ACHN (cell line): ENCODE data around the gene SEPTIN5.

Source experiments
- DNase-seq: peaks from one replicate; pipeline ENCODE4 v3.0.0-alpha.2; 2015
- in situ Hi-C: cut with HindIII; loops from 2 replicates; pipeline ENCODE4 v1.10.0; 2017; ENCODE audit warnings: low sequenced_read_pairs, low pct_ligation_motif_present, low pct_unique_long_range_greater_than_20kb

Gene SEPTIN5

GRCh38 chr22:19700790-19701419, 13.4 kb upstream of the SEPTIN5 start:
- in situ Hi-C loops, result no loop called here
- DNase-seq, result no peak

- in situ Hi-C loops, result no loop called here
- DNase-seq, result no peak
Measured at GRCh38 chr22:19701420-19702145, 12.7 kb upstream of the SEPTIN5 start.

GRCh38 chr22:19703869-19704268, 10.4 kb upstream of the SEPTIN5 start:
- in situ Hi-C loops, result no loop called here
- no peak for DNase-seq

- in situ Hi-C loops, result no loop called here
Measured at GRCh38 chr22:19704355-19705015, 9.8 kb upstream of the SEPTIN5 start.

DNA sequence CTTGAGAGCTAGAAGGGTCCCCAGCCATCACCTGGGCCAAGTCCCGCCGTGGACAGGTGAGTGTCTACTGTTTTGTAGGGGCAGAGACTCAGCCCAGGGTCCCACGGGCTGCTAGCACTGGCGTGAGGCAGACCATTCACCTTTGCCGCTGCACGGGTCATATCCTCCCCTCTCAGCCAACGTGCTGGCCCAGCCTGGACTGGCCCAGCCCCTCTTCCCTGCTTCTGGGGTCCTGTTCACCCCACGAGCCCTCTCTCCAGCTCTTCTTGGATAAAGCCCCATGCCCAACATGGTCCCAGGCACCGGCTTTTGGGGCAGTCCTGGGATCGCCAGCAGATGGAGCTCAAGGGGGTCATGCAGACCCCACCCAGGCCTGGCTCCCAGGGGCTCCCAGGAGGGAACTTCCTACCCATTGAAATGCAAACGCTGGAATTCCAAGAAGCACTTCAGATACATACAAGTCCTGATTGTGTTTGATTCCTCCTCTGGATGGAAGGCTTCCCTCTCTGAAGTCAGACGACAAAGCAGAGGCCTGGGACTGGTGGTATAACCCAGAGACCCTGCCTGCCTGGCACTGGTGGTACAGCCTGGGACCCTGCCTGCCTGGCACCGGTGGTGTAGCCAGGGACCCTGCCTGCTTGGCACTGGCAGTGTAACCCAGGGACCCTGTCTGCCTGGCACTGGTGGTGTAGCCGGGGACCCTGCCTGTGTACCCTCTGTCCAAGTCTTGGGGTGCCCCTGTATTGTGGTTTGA, 8.9 kb upstream of the SEPTIN5 start:
- DNase-seq, result no peak
- in situ Hi-C loops, result no loop called here

More at GRCh38 chr22:19704355-19705015, 9.8 kb upstream of the SEPTIN5 start:
- no peak for DNase-seq

- in situ Hi-C loops, result no loop called here
- DNase-seq, result no peak
Measured at GRCh38 chr22:19706661-19707151, 7.6 kb upstream of the SEPTIN5 start.

DNA sequence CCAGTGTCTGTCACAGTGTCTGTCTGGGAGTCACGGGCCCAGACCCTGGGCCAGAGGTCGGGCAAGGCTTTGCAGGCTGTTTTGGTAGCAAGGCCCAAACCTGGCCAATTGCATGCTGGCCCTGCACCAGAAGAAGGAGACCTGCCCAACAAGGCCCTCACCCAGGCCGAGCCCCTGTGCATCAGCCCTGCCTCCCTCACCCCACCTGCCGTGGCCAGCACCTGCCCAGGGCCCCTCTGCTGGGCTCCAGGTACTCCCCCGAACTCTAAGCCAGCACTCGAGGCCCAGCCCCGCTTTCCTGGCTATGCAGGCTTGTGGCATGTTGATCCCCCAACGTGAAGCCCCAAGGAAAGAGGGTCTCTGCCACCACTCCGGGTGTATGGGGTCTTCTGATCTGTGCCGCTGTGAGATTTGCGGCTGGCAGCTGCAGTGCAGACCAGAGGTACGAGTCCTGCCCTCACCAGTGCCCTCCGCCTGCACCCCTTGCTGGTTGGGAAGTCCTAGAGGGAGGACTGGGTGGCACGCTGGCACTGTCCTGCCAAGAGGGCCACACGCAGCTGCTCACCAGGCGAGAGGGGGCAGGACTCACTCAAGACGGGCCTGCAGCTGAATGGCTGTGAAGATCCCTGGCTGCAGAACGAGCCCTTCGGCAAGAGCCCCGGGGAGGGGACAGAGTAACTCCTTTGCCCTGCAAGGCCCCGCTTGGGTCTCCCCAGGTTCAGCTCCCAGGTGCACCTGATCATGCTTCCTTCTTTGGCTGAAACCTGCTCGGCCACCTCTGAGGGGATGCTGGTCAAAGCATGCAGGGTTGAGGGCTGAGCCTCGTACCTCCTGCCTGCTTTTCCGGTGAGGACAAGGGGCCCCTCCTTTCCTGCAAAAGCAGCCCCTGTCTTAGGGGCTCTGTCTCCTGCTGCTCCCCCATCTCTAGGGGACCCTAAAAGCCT, 6.7 kb upstream of the SEPTIN5 start:
- no peak for DNase-seq
- in situ Hi-C loops, result no loop called here

GRCh38 chr22:19708321-19709011, 5.8 kb upstream of the SEPTIN5 start:
- in situ Hi-C loops, result no loop called here
- no peak for DNase-seq

- DNase-seq, result no peak
Measured at GRCh38 chr22:19709063-19709769, 5.1 kb upstream of the SEPTIN5 start.

DNA sequence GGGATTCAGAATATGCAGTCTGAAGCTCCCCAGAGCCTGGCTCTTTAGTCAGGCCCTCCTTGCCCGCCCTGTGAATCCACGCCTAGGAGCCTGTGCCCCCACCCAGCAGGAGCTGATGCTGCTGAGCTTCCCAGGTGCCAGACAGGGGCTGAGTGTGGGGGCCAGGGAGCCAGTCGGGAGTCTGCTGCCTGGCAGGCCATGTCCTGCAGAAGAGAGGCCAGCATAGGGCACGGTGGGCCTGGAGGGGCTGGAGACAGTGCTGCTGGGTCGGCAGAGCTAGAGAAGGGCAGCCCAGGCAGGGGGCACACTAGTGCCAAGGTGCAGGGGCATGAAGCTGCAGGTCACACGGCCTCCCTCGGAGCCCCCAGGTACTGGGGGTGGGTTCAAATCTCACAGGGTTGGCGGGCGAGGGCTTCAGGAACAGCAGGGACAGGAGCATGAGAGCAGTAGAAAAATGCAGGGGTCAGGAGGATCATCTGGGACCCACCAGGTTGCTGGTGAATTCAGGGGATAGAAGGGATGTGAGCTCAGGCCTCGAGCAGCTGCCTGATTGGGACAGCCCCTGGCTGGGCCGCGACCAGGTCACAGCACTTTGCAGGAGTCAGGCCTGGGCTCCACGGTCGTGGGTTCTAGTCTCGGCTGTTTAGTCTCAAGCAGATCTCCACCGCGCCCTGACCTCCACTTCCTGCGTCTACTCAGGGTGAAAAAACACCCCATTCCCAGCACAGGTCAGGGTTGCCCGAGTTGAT, 4.1 kb upstream of the SEPTIN5 start:
- in situ Hi-C loops, result no loop called here
- DNase-seq, result no peak

More at GRCh38 chr22:19709063-19709769, 5.1 kb upstream of the SEPTIN5 start:
- in situ Hi-C loops, result no loop called here

GRCh38 chr22:19710769-19711106, 3.6 kb upstream of the SEPTIN5 start:
- no peak for DNase-seq

DNA sequence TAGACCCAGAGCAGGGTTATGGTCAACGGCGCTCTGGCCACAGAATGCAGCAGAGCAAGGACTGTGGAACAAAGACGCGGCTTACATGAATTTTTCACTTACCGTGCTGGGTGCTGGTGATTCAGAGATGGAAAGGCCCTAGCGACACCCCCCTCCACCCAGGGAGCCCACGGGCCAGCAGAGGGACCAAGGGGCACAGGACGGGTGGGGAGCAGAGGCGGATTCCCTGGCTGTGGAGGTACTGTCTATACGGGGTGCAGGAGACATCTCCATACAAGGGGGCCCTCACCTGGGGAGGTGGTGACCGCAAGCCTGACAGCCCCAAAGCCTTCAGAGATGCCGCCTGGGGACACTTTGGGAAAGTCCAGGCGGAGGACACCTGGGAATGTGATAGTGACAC, 1.1 kb upstream of the SEPTIN5 start:
- in situ Hi-C loops, result no loop called here
- no peak for DNase-seq

More at GRCh38 chr22:19710769-19711106, 3.6 kb upstream of the SEPTIN5 start:
- in situ Hi-C loops, result no loop called here

DNA sequence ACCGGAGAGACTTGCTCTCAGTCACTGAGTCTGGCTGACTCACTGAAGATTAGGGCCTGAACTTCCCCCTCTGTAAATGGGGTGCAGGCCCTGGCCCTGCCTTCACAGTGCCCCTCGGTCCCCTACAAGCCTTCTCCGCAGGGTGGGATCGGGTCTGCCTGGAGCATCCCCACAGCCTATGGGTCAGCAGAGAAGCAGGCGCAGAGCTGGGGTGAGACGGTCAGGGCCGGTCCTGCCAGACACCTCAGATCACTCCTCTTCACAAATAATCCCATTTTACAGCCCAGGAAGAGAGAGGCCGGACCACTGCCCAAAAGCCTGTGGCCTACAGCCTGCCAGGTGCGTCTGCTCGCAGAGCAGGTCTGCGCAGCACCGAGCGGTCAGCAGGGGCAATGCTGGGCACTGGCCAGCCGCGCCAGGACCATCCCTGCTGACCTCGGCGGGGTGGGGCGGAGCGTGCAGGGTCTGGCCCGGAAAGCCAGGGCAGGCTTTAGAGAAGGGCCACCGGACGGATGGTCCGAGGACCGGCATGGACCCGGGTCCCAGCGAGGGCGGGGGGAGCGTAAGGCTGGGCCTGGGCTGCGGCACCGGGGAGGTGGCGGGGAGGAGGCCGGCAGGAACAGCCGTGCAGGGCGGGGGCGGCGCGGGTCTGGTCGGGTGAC, 522 bp upstream of the SEPTIN5 start:
- in situ Hi-C loops, result no loop called here
- DNase-seq, result no peak

DNA sequence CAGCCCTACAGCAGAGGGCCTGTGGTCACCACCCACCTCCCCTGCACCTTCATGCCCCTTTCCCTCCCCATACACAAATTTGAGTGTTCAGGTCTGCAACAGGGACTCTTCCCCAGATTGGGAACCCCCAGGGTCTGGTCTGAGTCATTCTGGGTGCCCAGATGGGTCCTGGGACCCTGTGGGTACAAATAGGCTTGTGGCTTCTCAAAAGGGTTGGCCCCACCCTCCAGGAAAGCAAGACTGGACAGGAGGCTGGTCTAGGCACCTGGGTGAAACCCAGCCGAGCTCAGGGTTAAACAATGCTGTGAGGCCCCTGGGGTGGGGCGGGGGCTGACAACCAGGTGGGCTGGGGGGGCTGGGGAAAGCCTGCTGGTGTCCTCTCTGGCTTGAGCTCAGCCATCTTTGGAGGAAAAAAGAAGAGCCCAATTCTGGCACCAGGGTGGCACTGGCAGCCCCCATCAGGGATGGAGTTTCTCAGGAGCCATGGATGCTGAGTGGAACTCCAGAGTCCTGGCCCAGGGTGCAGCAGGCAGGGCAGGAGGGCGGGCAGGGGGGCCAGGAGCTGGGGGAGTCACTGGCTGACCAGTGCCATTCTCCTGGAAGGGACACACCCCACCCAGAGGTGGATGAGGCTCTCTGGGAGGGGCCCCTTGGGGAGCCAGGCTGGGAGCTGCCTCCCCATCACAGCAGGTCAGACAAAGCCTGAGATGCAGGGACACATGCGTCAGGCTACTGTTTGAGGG, 1.1 kb downstream of the SEPTIN5 start:
- in situ Hi-C loops, result no loop called here
- DNase-seq, result no peak
